H1 (cell line): ENCODE data around the gene GLS. TPM values are rescaled to one million over a fixed set of nuclear protein-coding genes. Genes with fewer than 3 reads are reported as not detected.

ENCODE experiments used
- CTCF ChIA-PET: fragments of 300-600 bp; sonication (Branson Sonifier 250); formaldehyde crosslinking; loops from one replicate; lab custom pipeline; 2021; ENCODE audit not compliant: partially characterized antibody; lab: Charles Lee
- POLR2A ChIA-PET: fragments of 300-600 bp; sonication (Branson Sonifier 250); formaldehyde crosslinking; loops from one replicate; lab custom pipeline; 2021; ENCODE audit warnings: inconsistent platforms; ENCODE audit not compliant: partially characterized antibody; lab: Charles Lee
- DNase-seq, 2 experiments: peaks; one replicate each; pipeline versions ENCODE4 v3.0.0 to v3.0.0-alpha.2; 2010 to 2022; ENCODE audit warnings: low spot score in 2 of 2, low read depth in 1 of 2, mixed read lengths in 1 of 2
- FAIRE-seq: peaks from 2 replicates; lab custom pipeline; 2011; peaks lifted over from hg19 to GRCh38; lab: Jason Lieb, UNC
- H2AFZ ChIP-seq: 2 replicates; pipeline ENCODE4 v1.8.1; 2012; ENCODE audit warnings: low read length, inconsistent platforms
- H2AK5ac ChIP-seq: 2 replicates; pipeline ENCODE4 v1.6.1; 2013; ENCODE audit warnings: low read depth, low read length
- H2BK120ac ChIP-seq: replicated peaks from 2 replicates; pipeline ENCODE3; 2013; ENCODE audit warnings: low read depth, low read length, inconsistent platforms
- H2BK12ac ChIP-seq: 2 replicates; pipeline ENCODE4 v1.6.1; 2013; ENCODE audit warnings: low read depth, low read length
- H2BK15ac ChIP-seq: 2 replicates; pipeline ENCODE4 v1.6.1; 2013; ENCODE audit warnings: low read length
- H2BK20ac ChIP-seq: 2 replicates; pipeline ENCODE4 v1.6.1; 2013; ENCODE audit warnings: low read length
- H2BK5ac ChIP-seq: 2 replicates; pipeline ENCODE4 v1.6.1; 2013; ENCODE audit warnings: low read depth, low read length
- H3K14ac ChIP-seq: 2 replicates; pipeline ENCODE4 v1.6.1; 2013; ENCODE audit warnings: inconsistent platforms; ENCODE audit not compliant: insufficient read length
- H3K18ac ChIP-seq: 2 replicates; pipeline ENCODE4 v1.6.1; 2013; ENCODE audit warnings: low read length; ENCODE audit errors: extremely low read depth
- H3K23ac ChIP-seq: 2 replicates; pipeline ENCODE4 v1.6.1; 2013; ENCODE audit warnings: inconsistent platforms; ENCODE audit not compliant: insufficient read length
- H3K23me2 ChIP-seq: 2 replicates; pipeline ENCODE4 v1.6.1; 2013; ENCODE audit warnings: low read depth, low read length
- H3K27ac ChIP-seq: 2 replicates; pipeline ENCODE4 v1.6.1; 2011; ENCODE audit warnings: low read depth, low read length, inconsistent platforms
- H3K27me3 ChIP-seq, 4 experiments: replicated peaks in 1 of 4; 1 replicate in 1 of 4; 2 replicates in 3 of 4; pipeline versions ENCODE4 v1.6.1 to v1.8.1; 2011 to 2013; ENCODE audit warnings: low read length in 3 of 4, mild to moderate bottlenecking in 3 of 4, inconsistent platforms in 2 of 4, mixed read lengths in 2 of 4, moderate library complexity in 1 of 4; ENCODE audit not compliant: control insufficient read depth in 3 of 4, insufficient read depth in 3 of 4; ENCODE audit errors: extremely low read depth in 1 of 4
- H3K36me3 ChIP-seq, 4 experiments: 2 replicates each; pipeline versions ENCODE4 v1.6.1 to v1.8.1; 2011 to 2013; ENCODE audit warnings: mild to moderate bottlenecking in 4 of 4, low read length in 3 of 4, moderate library complexity in 2 of 4, control low read depth in 1 of 4, inconsistent platforms in 1 of 4; ENCODE audit not compliant: insufficient read depth in 4 of 4, control insufficient read depth in 2 of 4
- H3K4ac ChIP-seq: replicated peaks from 2 replicates; pipeline ENCODE3; 2013; ENCODE audit warnings: low read length, low read depth, mixed read lengths, inconsistent platforms; ENCODE audit not compliant: insufficient read length
- H3K4me1 ChIP-seq, 4 experiments: replicated peaks in 1 of 4; 1 replicate in 1 of 4; 2 replicates in 3 of 4; pipeline versions ENCODE4 v1.6.1 to v1.8.1; 2011 to 2013; ENCODE audit warnings: low read length in 3 of 4, inconsistent platforms in 2 of 4, mixed read lengths in 1 of 4; ENCODE audit not compliant: insufficient read depth in 4 of 4, control insufficient read depth in 3 of 4
- H3K4me2 ChIP-seq, 2 experiments: 2 replicates each; pipeline versions ENCODE4 v1.6.1 to v1.8.1; 2011 to 2013; ENCODE audit warnings: low read depth in 2 of 2, low read length in 2 of 2, control low read depth in 1 of 2, inconsistent platforms in 1 of 2, mild to moderate bottlenecking in 1 of 2; ENCODE audit not compliant: insufficient read depth in 1 of 2
- H3K4me3 ChIP-seq, 4 experiments: fragments of 200-600, 300-600 bp in 1 of 4; sonication (generic), shearing (Covaris generic), sonication (Bioruptor Twin) in 1 of 4; 2 replicates each; pipeline versions ENCODE4 v1.5.1 to v1.8.1; 2011 to 2016; ENCODE audit warnings: low read length in 4 of 4, low read depth in 3 of 4, control low read depth in 2 of 4, inconsistent platforms in 2 of 4, mild to moderate bottlenecking in 2 of 4, mixed read lengths in 1 of 4, moderate library complexity in 1 of 4; ENCODE audit not compliant: insufficient read depth in 2 of 4; ENCODE audit errors: extremely low read depth in 1 of 4
- H3K56ac ChIP-seq: replicated peaks from 2 replicates; pipeline ENCODE3; 2013; ENCODE audit warnings: low read depth, mild to moderate bottlenecking, mixed read lengths, low read length, inconsistent platforms; ENCODE audit not compliant: insufficient read length
- H3K79me1 ChIP-seq: 2 replicates; pipeline ENCODE4 v1.6.1; 2013; ENCODE audit warnings: low read depth, low read length, control low read depth
- H3K79me2 ChIP-seq, 2 experiments: 2 replicates each; pipeline versions ENCODE4 v1.6.1 to v1.8.1; 2012 to 2013; ENCODE audit warnings: low read length in 2 of 2, mild to moderate bottlenecking in 2 of 2, inconsistent platforms in 1 of 2; ENCODE audit not compliant: insufficient read depth in 2 of 2, control insufficient read depth in 1 of 2
- H3K9ac ChIP-seq, 4 experiments: replicated peaks in 1 of 4; 1 replicate in 1 of 4; 2 replicates in 3 of 4; pipeline versions ENCODE4 v1.6.1 to v1.8.1; 2011 to 2013; ENCODE audit warnings: low read depth in 3 of 4, low read length in 3 of 4, control low read depth in 2 of 4, mild to moderate bottlenecking in 2 of 4, moderate library complexity in 2 of 4, inconsistent platforms in 1 of 4; ENCODE audit errors: extremely low read depth in 1 of 4
- H3K9me3 ChIP-seq, 2 experiments: 2 replicates each; pipeline versions ENCODE4 v1.6.1 to v1.8.1; 2012 to 2013; ENCODE audit warnings: mild to moderate bottlenecking in 2 of 2, moderate library complexity in 2 of 2, control low read depth in 1 of 2, inconsistent platforms in 1 of 2, low read depth in 1 of 2, low read length in 1 of 2, mixed read lengths in 1 of 2; ENCODE audit not compliant: insufficient read depth in 2 of 2
- H4K20me1 ChIP-seq, 2 experiments: replicated peaks in 1 of 2; 2 replicates each; pipeline versions ENCODE3 to v1.8.1; 2011 to 2013; ENCODE audit warnings: inconsistent platforms in 2 of 2, low read length in 2 of 2, mild to moderate bottlenecking in 1 of 2; ENCODE audit not compliant: insufficient read depth in 2 of 2, control insufficient read depth in 1 of 2
- H4K5ac ChIP-seq: 2 replicates; pipeline ENCODE4 v1.6.1; 2013; ENCODE audit warnings: low read length, low read depth, mixed read lengths, inconsistent platforms; ENCODE audit not compliant: insufficient read length
- H4K8ac ChIP-seq: 2 replicates; pipeline ENCODE4 v1.8.0; 2013; ENCODE audit warnings: mild to moderate bottlenecking, moderate library complexity, low read length, inconsistent platforms; ENCODE audit not compliant: insufficient read depth; ENCODE audit errors: extremely low read depth
- H4K91ac ChIP-seq: replicated peaks from 2 replicates; pipeline ENCODE3; 2013; ENCODE audit warnings: low read length, mixed read lengths, inconsistent platforms; ENCODE audit not compliant: insufficient read length
- CHD2 ChIP-seq: IDR thresholded peaks from 2 replicates; pipeline ENCODE4 v1.6.1; 2012; ENCODE audit warnings: low read length, improper control_type of control experiment
- GABPA ChIP-seq: IDR thresholded peaks from 2 replicates; pipeline ENCODE4 v1.6.1; 2011; ENCODE audit warnings: mild to moderate bottlenecking, low read length, moderate library complexity, borderline replicate concordance; ENCODE audit not compliant: insufficient read depth
- POLR2A ChIP-seq, 2 experiments: IDR thresholded peaks; 1 replicate in 1 of 2; 2 replicates in 1 of 2; pipeline ENCODE4 v1.6.1; 2011; ENCODE audit warnings: low read depth in 2 of 2, low read length in 2 of 2, mild to moderate bottlenecking in 2 of 2; ENCODE audit errors: control extremely low read depth in 1 of 2
- POLR2AphosphoS5 ChIP-seq: IDR thresholded peaks from 2 replicates; pipeline ENCODE4 v1.6.1; 2011; ENCODE audit warnings: low read depth, low read length
- RFX5 ChIP-seq: IDR thresholded peaks from 2 replicates; pipeline ENCODE4 v1.6.1; 2011; ENCODE audit warnings: low read depth, low read length, improper control_type of control experiment, borderline replicate concordance
- SIRT6 ChIP-seq: IDR thresholded peaks from one replicate; pipeline ENCODE4 v1.7.1; 2012; ENCODE audit warnings: low read length, inconsistent platforms
- SUZ12 ChIP-seq: fragments of 200-600 bp; sonication (generic); IDR thresholded peaks from 2 replicates; pipeline ENCODE4 v1.6.1; 2012; ENCODE audit warnings: mild to moderate bottlenecking, inconsistent platforms, low read length, moderate library complexity, mixed read lengths
- TAF1 ChIP-seq: IDR thresholded peaks from 2 replicates; pipeline ENCODE4 v1.6.1; 2011; ENCODE audit warnings: mild to moderate bottlenecking, low read depth, low read length
- TAF7 ChIP-seq: optimal IDR thresholded peaks from 2 replicates; pipeline ENCODE3; 2011; ENCODE audit warnings: low read depth, mild to moderate bottlenecking, inconsistent platforms, low read length, moderate library complexity, borderline replicate concordance
- TBP ChIP-seq: IDR thresholded peaks from 2 replicates; pipeline ENCODE4 v1.6.1; 2011; ENCODE audit warnings: low read depth, low read length, improper control_type of control experiment
- TCF12 ChIP-seq: IDR thresholded peaks from 2 replicates; pipeline ENCODE4 v1.6.1; 2011; ENCODE audit warnings: low read depth, mild to moderate bottlenecking, low read length
- ZNF274 ChIP-seq: IDR thresholded peaks from 2 replicates; pipeline ENCODE4 v1.7.0; 2012; ENCODE audit warnings: low read length, borderline replicate concordance; ENCODE audit errors: extremely low read depth
- WGBS, 2 experiments: shearing (Covaris generic) in 1 of 2; methylation state at CpG; one replicate each; pipeline versions ENCODE4 v1.1.6 to v1.1.7; 2013 to 2015; ENCODE audit warnings: low lambda C conversion rate in 2 of 2, mixed read lengths in 2 of 2, inconsistent platforms in 1 of 2, low coverage in 1 of 2, missing lambda C conversion rate in 1 of 2; ENCODE audit not compliant: insufficient replicate concordance in 2 of 2, insufficient coverage in 1 of 2, insufficient read length in 1 of 2; ENCODE audit errors: extremely low coverage in 1 of 2, missing lambda C conversion rate in 1 of 2; 5-methylcytosine and 5-hydroxymethylcytosine counted together
- polyA plus RNA-seq, 7 experiments: library from polyadenylated mRNA; depleted of rRNA in 3 of 7; stranded (reverse) in 5 of 7; unstranded in 2 of 7; fragments of >200 nt in 5 of 7; fragments of 200-250 nt in 2 of 7; gene quantifications; 1 replicate in 5 of 7; 2 replicates in 1 of 7; 4 replicates in 1 of 7; pipeline versions ENCODE4 v1.2.1 to v1.2.3, GENCODE V29; 2011 to 2013; ENCODE audit warnings: missing spikeins in 2 of 7, mixed read lengths in 2 of 7
- total RNA-seq: library from RNA; stranded (reverse); fragmentation: NEBNext Ultra II Directional; extraction: Animal tissue kit (Norgen Biotek cat#: 25700); gene quantifications from 2 replicates; pipeline ENCODE4 v1.2.1, GENCODE V29; 2021
- TF ChIP-seq, protein P1 (sequence below): IDR thresholded peaks from 2 replicates; pipeline ENCODE4 v1.6.1; 2012; ENCODE audit warnings: inconsistent platforms
- TF ChIP-seq, protein P2 (sequence below): IDR thresholded peaks from 2 replicates; pipeline ENCODE4 v1.6.1; 2012; ENCODE audit warnings: low read length, inconsistent platforms

Gene GLS
- total and polyA plus RNA-seq, 2 of the 8 experiments (the other 6 are each of a cell fraction or from before 2014, with no cell fraction given) = 15.7 to 89.8 TPM

DNA sequence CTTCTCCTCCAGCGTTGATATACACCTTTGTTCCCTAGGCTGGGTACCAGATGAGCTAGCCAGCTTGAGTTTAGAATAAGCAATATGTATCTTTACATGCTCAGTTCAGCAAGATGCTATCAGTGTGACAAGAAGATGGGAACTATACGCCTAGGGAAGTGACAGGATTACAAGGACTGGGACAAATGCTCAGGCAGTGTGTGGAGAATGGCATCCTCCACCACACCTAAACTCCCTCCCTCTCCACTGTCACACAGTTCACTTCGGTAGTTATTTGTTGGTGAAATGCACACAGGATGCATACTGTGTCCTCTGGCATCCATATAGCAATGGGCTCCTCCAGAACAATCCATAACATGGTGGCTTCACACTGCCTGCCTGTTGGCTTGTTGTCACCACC lies 125.7 kb downstream of the GLS start:
- no peaks in the 10 kb centered on the region for H3K4me1 ChIP-seq
- no peaks in the 10 kb centered on the region; the same call in 1 of the 2 replicates for H3K79me1 ChIP-seq
- no peak overlapping the region for H2AFZ ChIP-seq
- no peak overlapping the region for H4K8ac ChIP-seq
- no peak overlapping the region for H3K4me3 ChIP-seq
- H4K5ac ChIP-seq = no peak overlapping the region
- no peak overlapping the region for H4K91ac ChIP-seq
- no peak overlapping the region for H3K23ac ChIP-seq
- H3K9me3 ChIP-seq = no peaks in the 10 kb centered on the region
- no peak overlapping the region for H3K9ac ChIP-seq
- CTCF ChIA-PET = interaction anchor here (2.0 kb wide), 1 partner anchor 10 kb away, joined by 6 read pairs; no protein-coding TSS in a partner anchor
- TF ChIP-seq POLR2AphosphoS5 (no peak), POLR2A (IDR thresholded peaks at IDR 0.05; ENCODE audit: control extremely low read depth in 1 of 2, low read depth in 2 of 2, low read length in 2 of 2) (no peak), ZNF274 (no peak), SUZ12 (no peak), TAF1 (no peak), GABPA (no peak), TBP (no peak), TCF12 (no peak), CHD2 (no peak), SIRT6 (no peak), TAF7 (no peak), RFX5 (no peak)
- TF ChIP-seq, protein P1, sequence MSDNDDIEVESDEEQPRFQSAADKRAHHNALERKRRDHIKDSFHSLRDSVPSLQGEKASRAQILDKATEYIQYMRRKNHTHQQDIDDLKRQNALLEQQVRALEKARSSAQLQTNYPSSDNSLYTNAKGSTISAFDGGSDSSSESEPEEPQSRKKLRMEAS = no peak
- TF ChIP-seq, protein P2, sequence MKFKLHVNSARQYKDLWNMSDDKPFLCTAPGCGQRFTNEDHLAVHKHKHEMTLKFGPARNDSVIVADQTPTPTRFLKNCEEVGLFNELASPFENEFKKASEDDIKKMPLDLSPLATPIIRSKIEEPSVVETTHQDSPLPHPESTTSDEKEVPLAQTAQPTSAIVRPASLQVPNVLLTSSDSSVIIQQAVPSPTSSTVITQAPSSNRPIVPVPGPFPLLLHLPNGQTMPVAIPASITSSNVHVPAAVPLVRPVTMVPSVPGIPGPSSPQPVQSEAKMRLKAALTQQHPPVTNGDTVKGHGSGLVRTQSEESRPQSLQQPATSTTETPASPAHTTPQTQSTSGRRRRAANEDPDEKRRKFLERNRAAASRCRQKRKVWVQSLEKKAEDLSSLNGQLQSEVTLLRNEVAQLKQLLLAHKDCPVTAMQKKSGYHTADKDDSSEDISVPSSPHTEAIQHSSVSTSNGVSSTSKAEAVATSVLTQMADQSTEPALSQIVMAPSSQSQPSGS = no peak
- no peaks in the 10 kb centered on the region for H4K20me1 ChIP-seq
- WGBS, 2 experiments = 96% methylated on average over 3 of the region's 3 CpGs; no CpG with 5 or more reads in 1 of the 2 experiments
- H3K4ac ChIP-seq = no peak overlapping the region
- H3K56ac ChIP-seq = no peak overlapping the region
- no peak overlapping the region for H2BK20ac ChIP-seq
- no peak overlapping the region for H3K18ac ChIP-seq
- no peak overlapping the region for H2BK5ac ChIP-seq
- H2BK12ac ChIP-seq = no peak overlapping the region
- no peak overlapping the region for H2BK15ac ChIP-seq
- POLR2A ChIA-PET = no interaction called here
- DNase-seq = no peak
- no peak overlapping the region for H2AK5ac ChIP-seq
- H2BK120ac ChIP-seq = no peak overlapping the region
- H3K27ac ChIP-seq = no peak overlapping the region
- H3K36me3 ChIP-seq = peaks cover 22 to 77% (median 54%) of the 10 kb centered on the region in 4 experiments
- H3K79me2 ChIP-seq = 0 out of 4 replicates have a peak, but pooled peaks cover 0 to 2% of the 10 kb centered on the region in 2 experiments
- FAIRE-seq = no peak
- H3K27me3 ChIP-seq = no peaks in the 10 kb centered on the region
- H3K14ac ChIP-seq = no peak overlapping the region
- H3K23me2 ChIP-seq = no peaks in the 10 kb centered on the region
- no peak overlapping the region for H3K4me2 ChIP-seq
